WI38 (cell line): ENCODE data around the gene ENTREP3.

Experiments used
- H3K4me3 ChIP-seq: 2 replicates; pipeline ENCODE4 v1.5.1; 2011; ENCODE audit warnings: low read depth, mild to moderate bottlenecking, control low read depth, low read length
- TF ChIP-seq, protein P1 (sequence below): IDR thresholded peaks from 2 replicates; pipeline ENCODE4 v1.5.1; 2012; ENCODE audit warnings: low read depth, mild to moderate bottlenecking, control low read depth, low read length

Gene ENTREP3

DNA sequence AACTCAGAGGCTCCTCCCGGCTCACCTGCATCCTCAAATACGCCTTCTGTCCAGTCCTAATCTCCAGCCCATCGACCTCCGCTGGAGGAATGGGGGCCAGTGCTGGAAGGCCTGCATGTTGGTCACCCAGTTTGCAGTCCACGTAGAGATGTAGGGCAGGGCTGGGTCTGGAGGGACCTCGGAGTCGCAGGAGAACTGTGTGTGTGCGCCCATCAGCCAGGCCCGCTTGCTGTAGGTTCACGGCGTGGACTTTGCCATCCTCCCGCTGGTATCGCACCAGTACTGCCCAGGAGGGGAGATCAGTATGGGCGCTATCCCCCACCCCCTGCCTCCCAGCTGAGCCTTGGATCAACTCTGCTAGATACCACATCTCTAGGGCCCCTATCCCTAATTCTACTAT is 50.2 kb downstream of the ENTREP3 start:
- H3K4me3 ChIP-seq = no peak overlapping the region

GRCh38 chr1:155202731-155203515 is 52.4 kb downstream of the ENTREP3 start:
- TF ChIP-seq, protein P1, sequence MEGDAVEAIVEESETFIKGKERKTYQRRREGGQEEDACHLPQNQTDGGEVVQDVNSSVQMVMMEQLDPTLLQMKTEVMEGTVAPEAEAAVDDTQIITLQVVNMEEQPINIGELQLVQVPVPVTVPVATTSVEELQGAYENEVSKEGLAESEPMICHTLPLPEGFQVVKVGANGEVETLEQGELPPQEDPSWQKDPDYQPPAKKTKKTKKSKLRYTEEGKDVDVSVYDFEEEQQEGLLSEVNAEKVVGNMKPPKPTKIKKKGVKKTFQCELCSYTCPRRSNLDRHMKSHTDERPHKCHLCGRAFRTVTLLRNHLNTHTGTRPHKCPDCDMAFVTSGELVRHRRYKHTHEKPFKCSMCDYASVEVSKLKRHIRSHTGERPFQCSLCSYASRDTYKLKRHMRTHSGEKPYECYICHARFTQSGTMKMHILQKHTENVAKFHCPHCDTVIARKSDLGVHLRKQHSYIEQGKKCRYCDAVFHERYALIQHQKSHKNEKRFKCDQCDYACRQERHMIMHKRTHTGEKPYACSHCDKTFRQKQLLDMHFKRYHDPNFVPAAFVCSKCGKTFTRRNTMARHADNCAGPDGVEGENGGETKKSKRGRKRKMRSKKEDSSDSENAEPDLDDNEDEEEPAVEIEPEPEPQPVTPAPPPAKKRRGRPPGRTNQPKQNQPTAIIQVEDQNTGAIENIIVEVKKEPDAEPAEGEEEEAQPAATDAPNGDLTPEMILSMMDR = no peak
- no peak overlapping the region for H3K4me3 ChIP-seq

More for the DNA sequence above, 50.2 kb downstream of the ENTREP3 start:
- TF ChIP-seq, protein P1 = no peak

GRCh38 chr1:155202198-155202597 is 53.1 kb downstream of the ENTREP3 start:
- H3K4me3 ChIP-seq = no peak overlapping the region
- TF ChIP-seq, protein P1 = no peak

- TF ChIP-seq, protein P1 = no peak
- no peak overlapping the region for H3K4me3 ChIP-seq
These were observed 54.4 kb downstream of the ENTREP3 start for GRCh38 chr1:155200920-155201319.

DNA sequence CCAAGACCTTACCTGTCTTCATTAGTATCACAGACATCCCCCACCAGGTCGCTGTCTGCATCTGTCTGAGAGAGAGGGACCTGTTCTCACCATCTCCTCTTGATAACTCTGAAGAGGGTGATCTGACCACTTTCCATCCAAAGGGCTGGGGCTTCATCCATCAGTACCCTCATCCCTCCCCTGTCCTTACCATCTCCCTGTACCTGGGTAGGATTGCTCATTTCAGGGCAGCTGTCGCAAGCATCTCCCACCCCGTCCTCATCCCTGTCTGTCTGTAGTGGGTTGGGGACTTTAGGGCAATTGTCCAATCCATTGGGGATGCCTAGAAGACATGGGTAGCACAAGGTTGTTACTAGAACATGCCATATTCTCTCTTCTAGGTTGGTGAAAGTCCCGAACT is 55.5 kb downstream of the ENTREP3 start:
- TF ChIP-seq, protein P1 = no peak
- no peak overlapping the region for H3K4me3 ChIP-seq

DNA sequence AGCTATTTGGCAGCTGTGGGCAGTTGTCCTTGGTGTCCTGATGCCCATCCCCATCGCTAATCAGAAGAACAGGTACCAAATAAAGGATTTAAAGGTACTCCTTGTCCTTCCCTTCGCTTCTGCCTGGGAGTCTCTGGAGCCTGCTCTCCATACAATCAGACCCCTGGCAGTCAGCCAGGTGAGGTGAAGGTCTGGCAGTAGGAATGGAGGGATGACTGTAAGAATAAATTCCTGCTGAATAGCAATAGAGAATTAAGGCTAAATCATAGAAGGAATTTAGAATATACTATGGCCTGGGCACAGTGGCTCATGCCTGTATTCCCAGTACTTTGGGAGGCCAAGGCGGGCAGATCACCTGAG is 56.8 kb downstream of the ENTREP3 start:
- TF ChIP-seq, protein P1 = no peak
- no peak overlapping the region for H3K4me3 ChIP-seq

- no peak overlapping the region for H3K4me3 ChIP-seq
- TF ChIP-seq, protein P1 = no peak
These were observed 57.3 kb downstream of the ENTREP3 start for GRCh38 chr1:155197901-155198546.
